Measurements from ENCODE around the gene OSM. TPM values are rescaled to one million over a fixed set of nuclear protein-coding genes. Genes with fewer than 3 reads are reported as not detected.

The OSM gene
- total RNA-seq, 2 experiments from 2014 or later: 122 to 141 TPM

GRCh38 chr22:30230330-30230729, 36.3 kb downstream of the OSM start:
- no peaks in the 10 kb centered on the region for H3K36me3 Mint-ChIP-seq
- no peaks in the 10 kb centered on the region for H3K9me3 Mint-ChIP-seq (ENCODE audit: low read depth)
- peaks cover 35% of the 10 kb centered on the region for H3K4me1 Mint-ChIP-seq
- ATAC-seq (no peak), DNase-seq (no peak)
- no peak overlapping the region for H3K4me3 Mint-ChIP-seq
- no peaks in the 10 kb centered on the region for H3K27me3 Mint-ChIP-seq
- H3K27ac Mint-ChIP-seq: no peak overlapping the region
- CTCF ChIA-PET: no interaction called here

- no peak overlapping the region for H3K27ac Mint-ChIP-seq
- H3K27me3 Mint-ChIP-seq: no peaks in the 10 kb centered on the region
- ATAC-seq: no peak
- CTCF ChIA-PET: interaction anchor here (1.5 kb wide), 1 partner anchor 18 kb away, joined by 5 read pairs; the partner anchor contains the start of gene LIF
- DNase-seq: no peak
- no peak overlapping the region for H3K4me3 Mint-ChIP-seq
- H3K4me1 Mint-ChIP-seq: peaks cover 48% of the 10 kb centered on the region
- H3K36me3 Mint-ChIP-seq: no peaks in the 10 kb centered on the region
- peaks cover 3% of the 10 kb centered on the region for H3K9me3 Mint-ChIP-seq (ENCODE audit: low read depth)
These were observed 37.9 kb downstream of the OSM start for GRCh38 chr22:30228509-30229359.

GRCh38 chr22:30227438-30228228, 39.0 kb downstream of the OSM start:
- peak; percentile 60 for DNase-seq
- H3K4me1 Mint-ChIP-seq: peaks cover 59% of the 10 kb centered on the region
- H3K36me3 Mint-ChIP-seq: no peaks in the 10 kb centered on the region
- CTCF ChIA-PET: interaction anchor here (1.0 to 1.5 kb wide), 3 partner anchors 10 to 19 kb away, joined by 3 to 5 read pairs (median 4); partner anchors contain the start of gene LIF
- peak; percentile 50 for ATAC-seq
- H3K27ac Mint-ChIP-seq: peak overlapping the region; percentile 62
- peaks cover 3% of the 10 kb centered on the region for H3K9me3 Mint-ChIP-seq (ENCODE audit: low read depth)
- H3K27me3 Mint-ChIP-seq: no peaks in the 10 kb centered on the region
- no peak overlapping the region for H3K4me3 Mint-ChIP-seq

GRCh38 chr22:30226192-30226832, 40.3 kb downstream of the OSM start:
- Mint-ChIP-seq H3K27me3 (no peaks in the 10 kb centered on the region), H3K4me1 (peaks cover 72% of the 10 kb centered on the region), H3K27ac (peak overlapping the region; percentile 25), H3K36me3 (no peaks in the 10 kb centered on the region), H3K4me3 (no peak overlapping the region), H3K9me3 (ENCODE audit: low read depth) (peaks cover 3% of the 10 kb centered on the region)
- DNase-seq (no peak), ATAC-seq (no peak)
- CTCF ChIA-PET: interaction anchor here (1.0 to 1.3 kb wide), 2 partner anchors 11 to 49 kb away, joined by 3 to 4 read pairs; no protein-coding TSS in a partner anchor

- Mint-ChIP-seq H3K36me3 (no peaks in the 10 kb centered on the region), H3K4me3 (no peak overlapping the region), H3K9me3 (ENCODE audit: low read depth) (peaks cover 3% of the 10 kb centered on the region), H3K27ac (no peak overlapping the region), H3K4me1 (peaks cover 80% of the 10 kb centered on the region), H3K27me3 (no peaks in the 10 kb centered on the region)
- no peak for ATAC-seq
- CTCF ChIA-PET: interaction anchor here (1.3 to 1.4 kb wide), 2 partner anchors 10 to 48 kb away, joined by 3 read pairs; no protein-coding TSS in a partner anchor
- DNase-seq: no peak
These were observed 41.3 kb downstream of the OSM start for GRCh38 chr22:30225220-30225927.

DNA sequence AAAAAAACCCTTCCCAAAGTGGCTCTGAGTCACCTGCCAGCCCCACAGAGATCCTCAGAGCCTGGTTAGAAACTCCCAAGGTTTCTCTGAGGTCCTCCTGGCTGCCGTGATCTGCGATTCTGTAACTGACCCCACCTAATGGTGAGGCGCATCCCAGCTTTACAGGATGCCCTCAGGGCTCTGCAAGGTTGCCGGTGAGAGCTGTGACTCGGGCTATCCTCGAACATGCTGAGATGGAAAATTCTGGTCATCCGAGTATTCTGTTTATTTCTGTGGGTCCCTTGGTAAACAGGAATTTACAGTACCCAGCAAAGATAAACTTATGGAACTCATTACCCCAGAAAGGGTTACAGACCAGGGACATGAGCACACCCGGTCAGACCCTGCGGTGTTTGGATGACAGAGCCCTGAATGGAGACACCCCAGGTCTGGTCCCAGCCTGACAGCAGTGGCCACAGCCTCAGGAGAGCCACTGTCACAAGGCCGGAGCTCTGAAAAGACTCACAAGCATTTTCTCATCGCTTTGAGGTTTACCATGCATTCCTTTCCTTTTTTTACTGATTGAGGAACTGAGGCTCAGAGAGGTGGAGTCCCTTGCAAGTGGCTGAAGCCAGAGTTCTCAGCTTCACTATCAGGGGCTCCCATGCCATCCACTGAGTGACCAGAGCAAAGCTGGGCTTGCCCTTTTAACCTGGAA, 42.3 kb downstream of the OSM start:
- CTCF ChIA-PET: interaction anchor here (1.0 to 1.4 kb wide), 3 partner anchors 9 to 116 kb away, joined by 3 to 5 read pairs (median 3); no protein-coding TSS in a partner anchor
- ATAC-seq: no peak
- peak overlapping the region; percentile 38 for H3K27ac Mint-ChIP-seq
- peaks cover 91% of the 10 kb centered on the region for H3K4me1 Mint-ChIP-seq
- peaks cover 3% of the 10 kb centered on the region for H3K9me3 Mint-ChIP-seq (ENCODE audit: low read depth)
- H3K4me3 Mint-ChIP-seq: no peak overlapping the region
- no peak for DNase-seq
- no peaks in the 10 kb centered on the region for H3K27me3 Mint-ChIP-seq
- H3K36me3 Mint-ChIP-seq: no peaks in the 10 kb centered on the region

GRCh38 chr22:30223303-30223702, 43.3 kb downstream of the OSM start:
- ATAC-seq: no peak
- Mint-ChIP-seq H3K4me3 (no peak overlapping the region), H3K4me1 (peaks cover 91% of the 10 kb centered on the region), H3K27ac (peak overlapping the region; percentile 54), H3K27me3 (no peaks in the 10 kb centered on the region), H3K36me3 (no peaks in the 10 kb centered on the region), H3K9me3 (ENCODE audit: low read depth) (peaks cover 3% of the 10 kb centered on the region)
- no peak for DNase-seq
- CTCF ChIA-PET: interaction anchor here (1.0 to 1.1 kb wide), 2 partner anchors 45 to 115 kb away, joined by 3 to 5 read pairs; no protein-coding TSS in a partner anchor

- ATAC-seq (no peak), DNase-seq (no peak)
- Mint-ChIP-seq H3K36me3 (no peaks in the 10 kb centered on the region), H3K27ac (peak overlapping the region; percentile 97), H3K9me3 (ENCODE audit: low read depth) (peaks cover 3% of the 10 kb centered on the region), H3K27me3 (no peaks in the 10 kb centered on the region), H3K4me3 (no peak overlapping the region), H3K4me1 (peaks cover 89% of the 10 kb centered on the region)
- CTCF ChIA-PET: interaction anchor here (2.3 kb wide), 1 partner anchor 41 kb away, joined by 6 read pairs; no protein-coding TSS in a partner anchor
These were observed 44.3 kb downstream of the OSM start for GRCh38 chr22:30222321-30222720.

GRCh38 chr22:30221121-30221992, 45.3 kb downstream of the OSM start:
- no peaks in the 10 kb centered on the region for H3K36me3 Mint-ChIP-seq
- H3K9me3 Mint-ChIP-seq (ENCODE audit: low read depth): peaks cover 3% of the 10 kb centered on the region
- H3K4me3 Mint-ChIP-seq: peak overlapping the region; percentile 57
- H3K4me1 Mint-ChIP-seq: peaks cover 87% of the 10 kb centered on the region
- CTCF ChIA-PET: interaction anchor here (0.7 to 2.3 kb wide), 10 partner anchors 13 to 117 kb away, joined by 3 to 7 read pairs (median 4); no protein-coding TSS in a partner anchor
- DNase-seq (peak; percentile 91), ATAC-seq (peak; percentile 77)
- no peaks in the 10 kb centered on the region for H3K27me3 Mint-ChIP-seq
- H3K27ac Mint-ChIP-seq: peak overlapping the region; percentile 97

DNA sequence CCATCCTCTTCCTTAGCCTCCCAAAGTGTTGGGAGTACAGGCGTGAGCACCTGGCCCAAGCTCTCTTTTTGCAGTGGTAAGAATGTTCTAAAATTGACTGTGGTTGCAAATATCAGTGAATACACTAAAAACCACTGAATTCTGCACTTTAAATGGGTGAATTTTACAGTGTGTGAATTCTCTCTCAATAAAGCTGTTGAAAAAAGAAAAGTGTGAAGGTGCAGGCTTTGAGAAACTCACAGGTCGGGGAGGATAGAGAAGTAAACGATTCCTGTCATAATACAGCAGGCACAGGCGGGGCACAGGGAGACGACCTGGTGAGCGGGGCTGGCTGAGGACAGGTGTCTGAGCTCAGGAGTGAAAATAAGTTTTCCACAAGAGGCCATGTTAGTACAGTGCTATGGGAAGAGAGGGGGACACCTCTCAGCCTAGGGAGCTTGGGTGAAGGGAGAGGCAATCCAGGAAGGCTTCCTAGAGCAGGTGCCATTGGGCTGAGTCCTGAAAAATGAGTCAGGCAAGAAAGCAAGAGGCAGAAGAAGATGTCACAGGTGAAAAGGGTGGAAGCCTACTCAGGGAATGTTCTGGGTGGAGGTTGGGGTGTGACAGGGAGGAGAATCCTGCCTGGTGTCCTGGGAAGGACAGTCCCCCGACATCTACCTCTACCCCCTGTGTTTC, 46.2 kb downstream of the OSM start:
- H3K36me3 Mint-ChIP-seq: no peaks in the 10 kb centered on the region
- CTCF ChIA-PET: interaction anchor here (0.9 to 2.3 kb wide), 8 partner anchors 12 to 116 kb away, joined by 3 to 7 read pairs (median 4); no protein-coding TSS in a partner anchor
- peak overlapping the region; percentile 57 for H3K4me3 Mint-ChIP-seq
- ATAC-seq (peak; percentile 7), DNase-seq (no peak)
- H3K27ac Mint-ChIP-seq: peak overlapping the region; percentile 97
- peaks cover 3% of the 10 kb centered on the region for H3K9me3 Mint-ChIP-seq (ENCODE audit: low read depth)
- no peaks in the 10 kb centered on the region for H3K27me3 Mint-ChIP-seq
- peaks cover 86% of the 10 kb centered on the region for H3K4me1 Mint-ChIP-seq

All from activated CD8-positive, alpha-beta memory T cell treated with anti-CD3 and anti-CD28 coated beads, Interleukin-2, amount 10 ng/mL, durations not matched to agents 7 days and 5 days (primary cell).